Measurements from ENCODE around the gene GDPD1.

- TF ChIP-seq CTCF (conservative IDR thresholded peaks at IDR 0.05) (peak; percentile 77), EZH2 (IDR thresholded peaks at IDR 0.05; ENCODE audit: low read depth) (no peak)
These were observed at the start of gene GDPD1 for GRCh38 chr17:59220328-59221158.
